NCI-H748 (cell line): ENCODE data around the gene ENO4.
A peak's percentile ranks its signal among the peaks of the same experiment; 100 is the strongest.

ENCODE experiments used
- DNase-seq: peaks from one replicate; lab custom pipeline; 2025; ENCODE audit not compliant: unreplicated experiment; lab: John Stamatoyannopoulos, UW

The ENO4 gene

GRCh38 chr10:116828116-116828515 is 21.2 kb upstream of the ENO4 start:
- no peak for DNase-seq

- DNase-seq: no peak
Observed at GRCh38 chr10:116829711-116830110, 19.6 kb upstream of the ENO4 start.

- no peak for DNase-seq
Observed at GRCh38 chr10:116831086-116831485, 18.2 kb upstream of the ENO4 start.

DNA sequence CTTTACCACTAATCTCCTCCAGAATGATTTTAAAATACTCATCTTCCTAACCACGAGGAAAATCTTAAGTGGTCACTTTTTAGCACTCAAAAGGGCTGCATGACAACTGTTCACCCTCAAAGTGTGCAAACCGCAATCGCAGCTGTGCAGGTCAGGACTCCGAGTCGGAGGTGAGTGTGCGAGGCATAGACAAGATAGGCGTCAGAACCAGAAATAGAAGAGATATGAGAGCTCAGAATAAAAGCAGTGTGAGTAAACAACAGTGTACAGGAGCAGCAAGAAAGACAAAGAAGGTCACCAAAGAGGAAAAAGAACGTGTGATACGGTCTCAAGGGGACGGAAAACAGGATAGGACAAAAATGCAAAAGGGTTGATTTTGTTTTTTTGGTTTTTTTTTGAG is 17.5 kb upstream of the ENO4 start:
- no peak for DNase-seq

DNA sequence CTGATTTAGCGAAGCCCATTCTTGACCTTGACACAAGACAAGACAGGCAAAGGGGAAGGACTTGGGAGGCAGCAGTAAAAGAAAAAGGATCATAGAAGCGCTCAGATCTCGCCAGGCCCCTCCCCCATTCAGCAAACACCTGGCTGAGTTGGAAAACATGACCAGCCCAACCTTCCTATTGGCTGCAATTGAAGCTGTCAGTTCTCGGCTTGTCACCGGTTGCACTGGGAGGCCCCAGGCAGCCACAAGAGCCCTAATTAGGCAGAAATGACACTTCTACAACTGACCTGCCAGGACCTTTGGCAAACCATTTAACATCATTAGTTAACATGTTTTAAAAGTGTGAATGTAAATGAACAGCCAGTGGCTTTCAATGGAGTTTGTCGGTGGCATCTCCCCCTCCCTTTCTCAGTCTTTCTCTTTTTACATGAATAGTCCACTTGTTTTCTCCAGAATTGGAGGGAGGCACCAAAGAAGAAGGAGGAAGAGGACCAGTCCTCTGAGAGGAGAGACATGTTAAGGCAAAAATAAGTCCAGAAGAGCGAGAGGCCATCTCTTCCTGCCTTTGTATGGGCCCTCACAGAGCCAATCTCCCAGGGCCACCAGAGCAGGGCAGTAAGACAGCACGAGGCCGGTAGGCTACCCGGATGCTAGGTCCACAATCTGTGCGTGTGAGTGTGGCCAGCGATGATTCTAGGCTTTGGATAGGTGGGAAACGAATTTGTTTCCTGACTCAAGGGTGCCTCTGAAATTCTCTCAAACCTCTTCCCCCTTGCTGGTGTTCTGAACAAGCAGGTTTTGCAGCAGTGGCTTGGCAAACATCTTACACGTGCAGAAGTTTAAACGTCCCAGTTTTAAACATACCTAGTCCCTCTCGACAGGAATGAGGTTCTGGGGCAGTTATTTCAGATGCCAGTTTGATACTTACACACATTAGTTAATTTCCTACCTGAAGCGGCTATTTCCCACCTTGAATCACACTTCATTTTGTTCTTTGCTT is 15.0 kb upstream of the ENO4 start:
- peak; percentile 84 for DNase-seq

DNA sequence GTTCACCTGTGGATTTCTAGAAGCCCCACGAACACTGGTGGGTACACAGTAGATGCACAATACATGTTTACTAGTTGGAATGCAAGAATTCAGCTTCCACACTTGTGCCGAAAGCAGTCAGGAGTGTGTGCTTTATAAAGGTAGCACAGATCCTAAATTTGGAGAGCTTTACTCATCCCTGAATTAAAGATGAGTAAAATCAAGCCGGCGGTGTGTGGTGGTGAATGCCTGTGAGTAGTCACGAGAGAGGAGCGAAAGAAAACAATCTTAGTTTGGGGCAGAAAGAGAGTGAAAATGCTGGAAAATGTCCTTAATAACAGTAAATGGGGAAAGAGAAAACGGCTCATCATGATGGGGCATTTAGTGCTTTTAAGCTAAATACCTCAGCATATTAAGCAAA is 13.6 kb upstream of the ENO4 start:
- DNase-seq: no peak

GRCh38 chr10:116836083-116836482 is 13.2 kb upstream of the ENO4 start:
- DNase-seq: peak; percentile 87

DNA sequence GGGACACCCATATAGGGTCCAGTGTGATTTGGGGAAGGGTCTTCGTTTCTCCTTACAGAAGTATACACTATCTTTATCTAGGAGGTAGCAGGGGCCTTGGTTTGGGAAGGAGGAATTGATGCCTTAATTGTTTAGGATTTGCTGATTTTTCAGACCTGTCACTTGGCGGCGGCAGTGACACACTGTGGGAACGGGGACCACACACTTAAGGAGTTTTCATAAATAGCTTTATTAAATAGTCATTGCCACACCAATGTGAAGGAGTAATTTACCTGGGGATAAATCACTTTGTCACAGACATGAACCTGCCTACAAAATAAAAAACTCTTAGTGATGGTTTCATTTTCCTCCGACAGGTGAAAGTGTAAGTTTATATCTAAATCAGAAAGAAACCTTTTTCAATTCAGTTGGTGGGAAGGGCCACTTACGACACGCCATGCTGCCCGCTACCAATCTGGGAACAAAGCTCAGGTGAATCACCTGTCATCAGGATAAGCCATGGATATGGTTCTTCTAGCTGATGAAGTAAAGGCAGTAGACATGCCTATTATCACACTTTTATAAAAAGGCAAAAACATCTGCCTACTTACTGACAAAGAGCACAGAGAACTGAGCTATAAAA is 12.3 kb upstream of the ENO4 start:
- DNase-seq: peak; percentile 68

- no peak for DNase-seq
Observed at GRCh38 chr10:116838143-116838725, 11.1 kb upstream of the ENO4 start.

GRCh38 chr10:116840389-116841075 is 8.8 kb upstream of the ENO4 start:
- no peak for DNase-seq

DNA sequence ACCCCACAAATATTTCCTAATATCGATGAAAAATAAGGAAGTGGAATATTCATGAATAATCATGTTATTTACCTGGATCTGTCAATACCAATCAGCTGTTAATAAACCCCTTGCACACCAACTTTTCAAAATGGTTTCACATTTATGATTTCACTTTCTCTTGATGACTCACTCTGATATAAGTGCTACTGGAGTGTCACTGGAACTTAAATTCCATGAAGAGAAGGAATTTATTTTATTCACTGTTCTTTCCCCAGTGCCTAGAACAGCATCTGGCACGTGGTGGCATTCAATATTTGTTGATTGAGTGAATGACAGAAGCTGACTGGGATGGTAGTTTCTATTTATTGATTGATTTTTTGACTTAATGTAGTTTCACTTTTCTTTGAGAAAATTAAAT is 3.5 kb upstream of the ENO4 start:
- no peak for DNase-seq

DNA sequence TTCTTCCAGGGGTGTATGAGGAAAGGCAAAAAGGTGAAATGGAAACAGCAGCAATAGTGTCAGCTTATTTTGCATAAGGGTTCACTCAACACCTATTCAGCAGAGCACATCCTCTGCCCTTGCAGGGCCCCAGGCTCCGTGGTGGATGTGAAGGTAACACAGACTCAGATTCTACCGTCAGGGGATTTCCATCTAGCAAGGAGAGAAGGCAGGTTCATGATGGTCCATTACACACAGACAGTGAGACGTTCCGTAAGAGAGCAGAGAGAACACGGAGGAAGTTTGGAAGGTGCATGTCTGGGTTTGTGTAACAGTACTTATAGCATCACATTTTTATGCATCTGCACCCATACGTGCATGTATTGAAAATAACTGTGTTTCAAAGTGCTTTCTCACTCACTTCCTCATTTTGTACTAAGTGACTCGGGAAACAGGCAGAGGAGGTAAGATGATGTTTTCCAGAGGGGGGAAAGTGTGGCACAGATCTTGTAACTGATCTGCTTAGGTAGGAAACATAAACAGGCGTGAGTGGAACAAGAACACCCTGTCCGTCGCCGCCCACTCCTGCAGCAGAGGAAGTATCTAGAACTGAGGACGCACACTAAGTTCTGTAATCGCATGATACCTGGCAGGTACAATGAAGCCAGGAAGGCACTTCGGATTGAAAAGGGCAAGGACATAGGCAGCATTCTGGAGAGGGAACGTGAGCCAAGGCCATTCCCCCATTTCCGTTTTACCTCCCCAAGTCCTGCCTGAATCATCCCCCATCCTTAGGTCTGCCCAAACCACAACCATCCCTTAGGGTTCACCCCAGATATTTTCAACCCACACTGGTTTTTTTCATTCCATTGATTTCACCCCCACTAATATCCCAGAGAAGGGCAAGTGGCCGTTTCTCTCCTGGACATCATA is 1.0 kb upstream of the ENO4 start:
- DNase-seq: no peak

DNA sequence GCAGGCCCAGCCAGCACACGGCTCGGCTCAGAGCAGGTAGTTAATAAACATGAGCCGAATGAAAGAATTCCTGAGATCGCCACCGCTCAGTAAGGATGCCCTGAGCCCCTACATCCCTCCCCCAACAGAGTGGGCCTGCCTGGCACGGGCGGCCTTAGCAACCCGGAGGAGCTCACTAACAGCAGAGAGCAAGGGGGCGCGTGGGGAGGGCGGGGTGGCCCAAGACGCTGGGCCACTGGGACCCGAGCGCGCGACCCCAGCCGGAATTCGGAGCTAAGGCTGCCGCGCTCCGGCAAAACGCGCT is 403 bp upstream of the ENO4 start:
- DNase-seq: peak; percentile 61

- no peak for DNase-seq
Observed at GRCh38 chr10:116850058-116850611, 836 bp downstream of the ENO4 start.

DNA sequence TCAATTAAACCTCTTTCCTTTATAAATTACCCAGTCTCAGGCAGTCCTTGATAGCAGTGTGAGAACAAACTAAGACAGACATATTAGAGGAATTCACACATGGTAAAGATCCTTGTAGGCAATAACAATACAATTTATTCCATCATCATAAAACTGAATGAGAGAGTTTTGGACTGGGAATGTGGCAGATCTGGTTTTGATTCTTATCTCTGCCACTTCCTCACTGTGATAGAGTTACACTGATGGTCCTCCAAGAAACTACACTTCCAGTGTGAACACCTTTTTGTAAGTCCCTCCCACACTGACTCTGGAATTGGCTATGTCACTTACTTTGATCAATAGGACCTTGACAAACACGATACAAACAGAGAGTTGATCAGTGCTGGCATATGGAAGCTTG is 2.9 kb downstream of the ENO4 start:
- no peak for DNase-seq

- DNase-seq: no peak
Observed at GRCh38 chr10:116853287-116853686, 4.0 kb downstream of the ENO4 start.

DNA sequence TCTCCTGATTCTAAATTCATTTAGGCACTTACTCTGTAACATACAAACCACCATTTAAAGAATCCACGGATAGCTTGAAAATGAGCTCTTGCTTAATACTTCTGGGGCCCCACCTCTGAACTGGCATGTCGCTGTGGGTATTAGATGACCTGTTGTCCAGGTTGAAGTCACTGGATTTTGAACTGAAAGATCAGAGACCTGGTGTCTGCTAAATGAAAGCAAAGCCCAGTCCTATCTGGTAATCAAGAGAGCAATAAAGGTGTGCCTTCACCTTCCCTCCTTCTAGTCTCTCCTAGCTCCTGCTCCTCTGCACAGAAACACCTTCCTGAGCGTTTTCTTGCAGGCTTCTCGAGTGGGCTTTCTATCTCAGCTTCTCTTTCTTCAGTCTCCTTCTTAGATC is 4.4 kb downstream of the ENO4 start:
- no peak for DNase-seq

GRCh38 chr10:116857156-116857555 is 7.9 kb downstream of the ENO4 start:
- DNase-seq: no peak

DNA sequence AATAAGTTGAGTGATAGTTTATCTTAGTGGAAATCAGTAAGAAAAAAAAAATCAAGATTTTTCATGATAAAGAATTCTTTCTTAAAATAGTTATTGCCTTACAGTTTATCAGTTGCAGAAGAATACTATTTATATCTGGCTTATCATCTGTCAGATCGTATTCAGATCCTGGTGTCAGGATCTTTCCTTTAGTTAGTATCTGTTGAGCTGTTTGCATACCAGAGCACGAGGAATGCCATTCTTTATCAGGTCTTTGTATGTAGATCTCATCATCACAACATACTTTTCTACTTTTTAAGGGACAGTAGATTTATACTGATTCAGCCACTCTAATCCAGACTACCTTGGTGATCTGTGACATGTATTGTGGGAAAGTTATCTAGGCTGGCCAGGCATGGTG is 12.5 kb downstream of the ENO4 start:
- DNase-seq: no peak

GRCh38 chr10:116864436-116864835 is 15.1 kb downstream of the ENO4 start:
- DNase-seq: no peak
